Choroid plexus epithelial cell (primary cell): ENCODE data around the gene PDE9A.

Experiments used
- DNase-seq: peaks from one replicate; pipeline ENCODE4 v3.0.0-alpha.2; 2010; ENCODE audit warnings: low read depth
- H3K4me3 ChIP-seq: 2 replicates; pipeline ENCODE4 v1.5.1; 2011; ENCODE audit warnings: low read depth, mild to moderate bottlenecking, control low read depth, low read length, moderate library complexity
- TF ChIP-seq, protein P1 (sequence below): conservative IDR thresholded peaks from 2 replicates; pipeline ENCODE4 v1.5.1; 2011; ENCODE audit warnings: low read depth, mild to moderate bottlenecking, control low read depth, inconsistent platforms, low read length, moderate library complexity

Gene PDE9A

DNA sequence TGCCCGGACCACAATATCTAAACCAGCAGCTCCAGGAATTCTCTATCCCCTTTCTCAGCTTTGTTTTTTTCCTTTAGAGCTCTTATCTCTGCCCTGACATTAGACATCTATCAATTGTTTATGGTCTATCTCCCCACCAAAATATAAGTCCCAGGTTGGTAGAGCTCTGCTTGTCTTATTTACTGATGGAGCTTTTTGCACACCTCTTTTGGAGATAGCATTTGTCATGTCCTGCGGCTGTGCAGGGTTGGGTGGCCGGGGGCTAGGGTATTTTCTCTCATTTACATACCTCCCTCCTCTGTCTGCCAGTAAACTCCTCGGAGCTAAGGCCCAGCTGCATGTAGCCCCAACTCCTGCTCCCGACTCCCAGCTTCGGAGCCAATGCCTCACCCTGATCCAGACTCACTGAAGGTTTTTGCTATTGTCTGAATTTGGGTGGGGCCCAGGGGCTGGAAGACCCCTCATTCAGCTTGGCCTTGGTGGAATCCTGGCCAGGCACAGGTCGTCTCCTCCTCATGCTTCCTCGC is 11.1 kb upstream of the PDE9A start:
- DNase-seq: no peak
- H3K4me3 ChIP-seq: no peak overlapping the region
- TF ChIP-seq, protein P1, sequence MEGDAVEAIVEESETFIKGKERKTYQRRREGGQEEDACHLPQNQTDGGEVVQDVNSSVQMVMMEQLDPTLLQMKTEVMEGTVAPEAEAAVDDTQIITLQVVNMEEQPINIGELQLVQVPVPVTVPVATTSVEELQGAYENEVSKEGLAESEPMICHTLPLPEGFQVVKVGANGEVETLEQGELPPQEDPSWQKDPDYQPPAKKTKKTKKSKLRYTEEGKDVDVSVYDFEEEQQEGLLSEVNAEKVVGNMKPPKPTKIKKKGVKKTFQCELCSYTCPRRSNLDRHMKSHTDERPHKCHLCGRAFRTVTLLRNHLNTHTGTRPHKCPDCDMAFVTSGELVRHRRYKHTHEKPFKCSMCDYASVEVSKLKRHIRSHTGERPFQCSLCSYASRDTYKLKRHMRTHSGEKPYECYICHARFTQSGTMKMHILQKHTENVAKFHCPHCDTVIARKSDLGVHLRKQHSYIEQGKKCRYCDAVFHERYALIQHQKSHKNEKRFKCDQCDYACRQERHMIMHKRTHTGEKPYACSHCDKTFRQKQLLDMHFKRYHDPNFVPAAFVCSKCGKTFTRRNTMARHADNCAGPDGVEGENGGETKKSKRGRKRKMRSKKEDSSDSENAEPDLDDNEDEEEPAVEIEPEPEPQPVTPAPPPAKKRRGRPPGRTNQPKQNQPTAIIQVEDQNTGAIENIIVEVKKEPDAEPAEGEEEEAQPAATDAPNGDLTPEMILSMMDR: no peak

DNA sequence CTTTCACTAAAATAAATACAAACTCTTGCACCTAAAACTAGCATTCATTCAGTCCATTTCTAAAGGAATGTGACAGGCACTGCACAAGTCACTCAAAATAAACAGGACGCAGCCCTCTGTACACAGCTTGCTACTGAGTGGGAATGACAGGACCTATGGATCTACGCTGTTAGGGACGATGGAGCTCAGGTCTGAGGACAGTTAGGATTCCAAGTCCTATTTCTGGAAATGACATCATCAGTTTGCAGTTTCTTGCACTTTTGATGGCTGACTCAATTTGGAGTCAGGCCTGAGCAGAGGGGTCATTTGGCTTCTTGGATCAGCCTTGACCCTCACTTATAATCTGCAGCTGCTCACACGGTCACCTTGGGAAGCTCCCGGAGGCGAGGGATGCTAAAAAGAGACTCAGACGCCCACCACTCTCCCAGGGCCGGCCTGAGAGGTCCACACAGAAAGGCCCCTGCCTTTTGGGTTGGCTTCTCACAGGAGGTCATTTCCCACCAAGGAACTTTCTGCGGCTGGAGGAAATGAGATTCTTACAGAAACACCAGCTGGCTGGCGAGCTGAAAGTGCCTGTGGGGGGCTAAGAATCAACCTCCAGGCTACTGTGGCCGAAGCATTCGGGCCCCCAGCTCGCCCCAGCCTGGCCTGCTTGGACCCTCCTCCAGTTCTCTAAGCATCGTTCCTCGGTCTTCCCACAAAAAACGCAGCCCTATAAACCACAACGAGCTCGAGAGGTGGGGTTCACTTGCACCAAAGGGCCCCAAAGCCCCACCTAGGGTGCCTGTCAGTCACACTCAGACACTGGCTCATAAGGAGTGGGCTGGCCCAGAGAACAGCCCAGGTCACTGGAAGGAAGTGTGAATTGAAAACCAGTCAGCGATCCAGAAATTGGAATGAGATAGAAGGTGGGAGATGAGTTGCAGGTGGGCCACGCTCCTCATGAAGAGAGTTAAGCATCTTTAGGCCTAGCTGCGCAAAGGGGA is 8.9 kb upstream of the PDE9A start:
- peak; percentile 48 for DNase-seq
- TF ChIP-seq, protein P1: no peak
- H3K4me3 ChIP-seq: no peak overlapping the region

DNA sequence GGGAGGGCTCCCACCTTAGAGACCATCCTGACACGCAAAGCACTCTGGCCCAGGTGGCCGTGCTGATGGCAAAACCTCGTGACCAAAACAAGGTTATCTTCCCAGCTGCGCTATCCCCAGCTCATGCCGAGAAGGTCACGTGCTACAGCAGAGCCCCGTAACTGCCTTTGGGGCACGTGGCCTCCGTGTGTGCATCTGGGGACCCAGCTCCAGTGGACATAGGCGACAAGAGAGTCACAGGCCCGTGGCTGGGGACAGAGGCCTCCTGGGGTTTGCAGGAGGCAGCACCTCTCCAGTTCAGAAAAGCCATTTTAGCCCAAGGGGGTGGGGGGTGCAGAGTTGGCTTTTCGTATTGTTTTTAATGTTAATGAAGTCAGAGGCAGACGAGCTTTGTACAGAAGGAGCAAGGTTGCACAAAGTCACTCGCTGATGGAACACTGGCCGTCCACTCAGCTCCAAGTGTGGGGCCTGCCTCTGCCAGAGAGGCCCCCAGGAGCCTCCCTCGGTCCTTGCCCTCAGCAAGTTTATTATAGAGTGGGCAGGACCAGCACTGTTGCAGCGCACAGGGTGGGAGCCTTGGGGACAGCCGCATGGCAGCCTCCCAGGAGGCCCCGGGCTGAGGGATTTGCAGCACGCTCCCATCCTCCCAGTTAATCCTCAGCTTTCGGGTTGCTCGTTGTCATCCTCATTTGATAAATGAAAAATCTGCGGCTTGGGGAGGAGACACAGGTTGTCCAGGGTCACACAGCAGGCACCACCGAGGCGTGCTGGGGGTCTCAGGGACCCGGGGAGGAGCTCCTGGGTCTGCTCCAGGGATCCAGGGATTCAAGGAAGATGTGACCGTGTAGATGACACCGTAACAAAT is 8.0 kb upstream of the PDE9A start:
- DNase-seq: no peak
- TF ChIP-seq, protein P1: no peak
- H3K4me3 ChIP-seq: no peak overlapping the region

DNA sequence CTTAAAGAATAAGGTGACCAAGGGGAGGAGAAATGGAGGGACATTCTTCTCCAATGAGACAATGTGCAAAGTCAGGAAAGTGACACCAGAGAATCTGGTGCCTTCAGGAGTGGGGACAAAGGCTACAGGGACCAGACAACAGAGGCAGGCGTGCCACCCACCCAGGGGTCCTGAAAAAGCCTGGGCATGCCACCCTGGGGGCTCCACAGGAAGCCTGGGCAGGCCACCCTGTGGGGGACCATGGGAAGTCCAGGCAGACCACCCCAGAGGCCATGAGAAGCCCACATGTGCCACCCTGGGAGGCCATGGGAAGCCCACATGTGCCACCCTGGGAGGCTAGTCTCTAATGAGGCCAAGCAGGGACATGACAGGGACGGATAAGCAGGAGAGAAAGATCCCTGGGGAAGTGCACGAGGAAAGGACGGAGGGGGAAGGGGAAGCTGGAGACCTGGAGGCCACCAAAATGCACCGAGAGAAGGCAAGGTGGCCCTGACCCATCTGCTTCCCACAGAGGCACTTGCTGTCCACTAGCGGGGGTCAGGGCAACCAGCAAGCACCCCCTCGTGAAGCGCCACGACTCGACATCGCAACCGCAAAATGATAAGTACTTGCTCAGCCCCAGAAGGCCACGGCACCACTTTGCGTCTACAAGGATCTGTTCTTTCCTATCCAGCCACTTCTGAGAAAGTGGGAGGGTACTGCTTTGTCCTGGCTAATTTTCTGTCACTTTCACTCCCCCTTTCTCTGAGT is 7.2 kb upstream of the PDE9A start:
- H3K4me3 ChIP-seq: no peak overlapping the region
- DNase-seq: no peak
- TF ChIP-seq, protein P1: no peak

DNA sequence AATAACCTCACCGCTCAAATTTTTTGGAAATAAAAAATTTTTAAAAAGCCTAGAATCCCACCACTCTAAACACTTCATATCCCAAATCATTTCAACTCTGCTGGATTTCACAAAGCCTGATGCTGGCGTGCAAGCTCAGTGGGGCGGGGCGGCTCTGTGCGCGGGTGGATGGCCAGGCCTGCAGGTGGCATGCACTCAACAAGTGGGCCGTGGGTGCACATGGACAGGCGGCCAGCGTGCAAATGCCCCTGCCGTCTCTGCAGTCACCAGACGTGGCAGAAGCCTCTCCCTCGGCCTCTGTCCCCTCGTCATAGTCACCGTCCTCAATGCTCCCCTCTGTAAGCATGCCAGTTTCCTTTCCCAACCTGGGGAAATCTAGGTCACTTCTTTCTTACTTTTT is 6.6 kb upstream of the PDE9A start:
- TF ChIP-seq, protein P1: no peak
- no peak for DNase-seq

DNA sequence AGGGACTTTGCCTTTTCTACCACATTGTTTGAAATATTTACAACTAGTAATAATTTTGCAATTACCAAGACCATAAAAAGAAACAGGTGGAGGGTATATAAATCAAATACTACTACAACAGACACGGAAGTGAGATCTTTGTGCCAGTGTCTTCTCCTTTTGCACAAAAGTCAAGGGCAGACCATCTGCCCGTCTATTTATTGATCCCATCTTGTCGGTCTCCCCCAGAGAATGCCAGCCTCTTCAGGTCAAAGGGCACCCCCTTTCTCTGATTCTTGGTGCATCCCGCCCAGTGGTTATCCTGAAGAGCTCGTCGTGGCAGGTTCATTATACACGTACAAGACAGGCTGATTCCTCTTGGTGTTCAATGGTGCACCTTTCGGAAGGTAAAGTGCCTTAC is 4.8 kb upstream of the PDE9A start:
- DNase-seq: no peak
- H3K4me3 ChIP-seq: no peak overlapping the region
- TF ChIP-seq, protein P1: no peak

More for the DNA sequence above, 6.6 kb upstream of the PDE9A start:
- H3K4me3 ChIP-seq: no peak overlapping the region
